ENCODE data around the gene RGSL1.

RGSL1 gene

DNA sequence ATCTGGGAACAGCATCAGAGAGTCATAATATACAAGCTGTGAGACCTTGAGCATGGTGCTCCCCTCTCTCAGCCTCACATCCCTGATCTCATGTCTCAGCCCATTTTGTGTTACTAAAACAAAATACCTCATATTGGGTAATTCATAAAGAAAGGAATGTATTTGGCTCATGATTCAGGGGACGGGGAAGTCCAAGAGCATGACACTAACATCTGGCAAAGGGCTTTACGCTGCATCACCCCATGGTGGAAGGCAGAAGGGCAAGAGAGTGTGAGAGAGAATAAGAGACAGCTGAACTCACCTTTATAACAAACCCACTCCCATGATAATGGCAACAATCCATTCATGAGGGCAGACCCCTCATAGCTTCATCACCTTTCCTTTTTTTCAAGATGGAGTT is 102.6 kb downstream of the RGSL1 start:
- DNase-seq = no peak

DNA sequence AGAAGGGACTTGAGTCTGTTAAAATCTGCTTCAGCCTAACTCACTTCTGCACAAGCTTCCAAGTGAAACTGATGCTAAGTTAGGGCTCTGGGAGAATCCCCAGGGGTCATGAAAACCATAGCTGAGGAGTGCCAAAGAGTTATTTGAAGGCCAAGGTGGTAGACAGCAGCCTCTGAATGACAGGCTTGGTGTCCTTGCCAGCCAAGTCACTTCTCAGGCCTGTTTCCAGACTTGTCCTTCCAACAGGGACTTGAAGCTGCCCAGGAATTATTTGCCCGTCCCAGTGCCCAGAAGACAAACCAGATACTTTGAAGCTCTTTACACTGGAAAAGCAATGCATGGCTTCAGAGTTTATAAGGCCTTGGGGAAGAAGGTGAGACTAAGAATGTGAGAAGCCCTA is 105.5 kb downstream of the RGSL1 start:
- DNase-seq = no peak

- no peak for DNase-seq
Measured at GRCh38 chr1:182556279-182556678, 106.3 kb downstream of the RGSL1 start.

GRCh38 chr1:182560392-182560984 is 110.5 kb downstream of the RGSL1 start:
- no peak for DNase-seq

DNA sequence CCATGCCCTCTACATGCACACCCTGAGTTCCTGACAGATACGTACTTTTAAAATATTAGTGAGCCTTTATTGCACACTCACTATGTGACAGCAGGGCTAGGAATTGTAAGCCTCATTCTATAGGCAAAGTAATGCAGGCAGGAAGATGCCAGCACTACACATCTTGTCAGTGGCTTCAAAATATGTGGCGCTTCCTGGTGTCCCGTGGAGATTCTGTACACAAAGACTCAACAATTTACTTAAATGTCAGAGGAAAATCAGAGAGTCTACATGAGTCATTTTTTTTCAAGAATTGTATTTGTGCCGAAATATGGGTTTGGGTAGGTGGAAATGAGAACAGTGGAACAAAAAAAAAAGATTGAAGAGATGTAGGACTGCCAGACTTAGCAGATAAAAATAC is 111.5 kb downstream of the RGSL1 start:
- DNase-seq = no peak

- no peak for DNase-seq
Measured at GRCh38 chr1:182563095-182563494, 113.1 kb downstream of the RGSL1 start.

DNA sequence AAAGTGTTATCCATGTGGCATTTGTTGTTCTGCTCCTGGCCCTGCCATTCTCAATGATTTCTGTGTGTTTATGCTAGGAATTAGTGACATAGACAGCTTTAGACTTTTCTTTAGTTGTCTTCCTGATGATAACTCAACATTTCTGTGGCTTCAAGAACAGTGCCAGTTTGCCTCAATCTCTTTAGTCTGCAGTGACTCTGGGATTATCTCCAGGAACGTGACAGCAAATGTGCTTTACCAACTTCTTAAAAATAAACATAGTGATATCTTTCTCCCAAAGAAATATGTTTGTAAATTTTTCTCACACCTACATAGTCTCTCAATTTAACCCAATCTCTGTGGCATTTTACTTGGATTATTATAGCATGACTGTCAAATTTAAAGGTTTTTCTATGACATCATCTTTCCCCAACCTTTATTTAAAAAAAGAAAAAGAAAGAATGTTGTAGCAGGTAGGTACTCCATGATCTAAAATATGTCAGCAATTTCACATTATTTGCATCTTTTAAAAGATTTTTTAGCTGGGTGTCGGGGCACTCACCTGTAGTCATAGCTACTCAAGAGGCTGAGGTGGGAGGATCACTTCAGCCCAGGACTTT is 114.6 kb downstream of the RGSL1 start:
- no peak for DNase-seq

DNA sequence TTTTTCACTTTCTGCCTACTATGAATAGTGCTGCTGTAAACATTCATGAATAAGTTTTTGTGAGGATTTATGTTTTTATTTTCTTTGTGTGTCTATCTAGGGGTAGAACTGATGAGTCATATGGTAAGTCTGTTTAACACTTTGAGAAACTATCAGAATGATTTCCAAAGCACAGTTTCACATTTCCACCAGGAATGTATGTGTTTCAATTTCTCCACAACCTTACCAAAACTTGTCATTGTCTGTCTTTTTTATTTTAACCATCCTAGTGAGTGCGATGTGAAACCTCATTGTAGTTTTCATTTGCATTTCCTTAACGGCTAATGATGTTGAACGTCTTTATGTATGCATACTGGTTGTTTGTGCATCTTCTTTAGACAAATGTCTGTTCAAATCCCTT is 115.6 kb downstream of the RGSL1 start:
- DNase-seq = no peak

DNA sequence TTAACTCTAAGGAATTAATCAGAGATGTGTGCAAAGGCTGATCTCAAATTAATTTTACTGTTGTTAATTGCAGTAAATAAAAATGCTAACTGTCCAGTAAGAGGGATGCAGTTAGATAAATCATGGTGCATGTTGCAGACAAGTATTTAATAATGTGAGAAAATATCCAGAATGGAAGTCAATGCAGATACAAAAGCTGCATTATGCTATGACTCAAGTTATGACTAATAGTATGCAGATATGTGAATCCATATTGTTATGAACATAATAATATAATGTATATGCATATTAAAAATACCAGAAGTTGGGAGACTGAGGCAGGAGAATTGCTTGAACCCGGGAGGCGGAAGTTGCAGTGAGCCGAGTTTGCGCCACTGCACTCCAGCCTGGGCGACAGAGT is 117.7 kb downstream of the RGSL1 start:
- no peak for DNase-seq

DNA sequence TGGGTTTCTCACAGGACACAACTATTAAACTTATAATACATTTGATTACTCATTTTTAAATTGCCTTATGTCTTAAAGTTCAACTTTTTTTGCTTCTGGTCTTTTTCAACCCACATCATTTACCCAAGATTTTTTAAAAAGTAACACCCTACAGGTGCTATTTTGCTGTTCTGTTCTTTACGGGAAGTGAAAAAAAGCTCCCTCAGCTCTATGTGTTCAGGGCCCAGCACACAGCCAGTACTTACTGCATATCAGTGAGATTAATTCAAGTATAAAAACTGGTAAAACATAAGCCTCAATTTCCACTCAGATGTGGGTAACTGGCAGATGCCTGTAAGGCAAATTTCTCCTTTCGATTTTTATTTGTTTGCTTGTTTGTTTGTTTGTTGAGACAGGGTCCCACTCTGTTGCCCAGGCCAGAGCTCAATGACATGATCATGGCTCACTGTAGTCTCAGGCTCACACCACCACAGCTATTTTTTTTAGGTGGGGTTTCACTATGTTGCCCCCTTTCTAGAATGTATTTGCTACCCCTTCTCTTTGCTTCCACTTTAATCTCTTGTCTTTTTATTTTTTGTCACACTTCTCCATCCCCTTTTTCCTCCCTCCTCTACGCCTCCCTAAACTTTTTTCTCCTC is 118.8 kb downstream of the RGSL1 start:
- no peak for DNase-seq

GRCh38 chr1:182569939-182570610 is 120.1 kb downstream of the RGSL1 start:
- DNase-seq = no peak

GRCh38 chr1:182570611-182570970 is 120.6 kb downstream of the RGSL1 start:
- DNase-seq = no peak

DNA sequence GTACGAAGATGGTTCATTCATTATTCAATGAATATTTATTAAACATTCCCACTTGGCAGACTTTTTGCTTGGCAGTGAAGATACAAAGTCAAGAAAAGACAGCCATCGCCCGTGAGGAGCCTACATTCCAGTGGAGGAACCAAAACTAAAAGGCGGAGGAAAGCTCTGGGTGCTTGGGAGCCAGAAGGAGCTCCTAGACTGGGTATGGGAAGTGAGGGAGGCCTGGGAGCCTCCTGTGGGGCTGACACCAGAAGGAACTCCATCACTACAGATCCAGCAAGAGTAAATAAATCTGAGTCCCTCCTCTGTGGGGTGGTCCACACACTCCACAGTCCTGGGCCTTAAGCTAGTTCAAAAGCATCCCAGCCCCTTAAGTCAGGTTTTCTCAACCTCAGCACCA is 124.2 kb downstream of the RGSL1 start:
- no peak for DNase-seq

- DNase-seq = no peak
Measured at GRCh38 chr1:182575540-182576149, 125.7 kb downstream of the RGSL1 start.

DNA sequence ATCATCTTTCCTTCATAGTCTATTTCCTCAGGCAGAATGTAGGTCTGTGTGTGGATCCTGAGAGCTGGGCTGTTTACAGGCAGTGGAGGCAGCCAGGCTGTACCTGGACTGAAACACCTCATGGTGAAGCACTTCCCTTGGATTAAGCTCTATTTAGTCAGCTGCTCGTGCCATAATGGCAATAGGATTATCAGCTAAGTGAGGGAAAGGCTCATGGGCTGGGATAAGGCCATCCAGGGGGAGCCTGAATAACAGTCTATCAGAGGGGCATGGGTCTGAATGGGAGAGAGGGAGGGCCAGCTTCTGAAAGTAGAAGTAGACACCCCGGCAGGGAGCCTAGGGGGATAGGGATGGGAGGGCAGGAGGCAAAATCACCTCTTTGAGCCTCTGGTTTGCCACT is 130.8 kb downstream of the RGSL1 start:
- no peak for DNase-seq

- no peak for DNase-seq
Measured at GRCh38 chr1:182584746-182585145, 134.8 kb downstream of the RGSL1 start.

DNA sequence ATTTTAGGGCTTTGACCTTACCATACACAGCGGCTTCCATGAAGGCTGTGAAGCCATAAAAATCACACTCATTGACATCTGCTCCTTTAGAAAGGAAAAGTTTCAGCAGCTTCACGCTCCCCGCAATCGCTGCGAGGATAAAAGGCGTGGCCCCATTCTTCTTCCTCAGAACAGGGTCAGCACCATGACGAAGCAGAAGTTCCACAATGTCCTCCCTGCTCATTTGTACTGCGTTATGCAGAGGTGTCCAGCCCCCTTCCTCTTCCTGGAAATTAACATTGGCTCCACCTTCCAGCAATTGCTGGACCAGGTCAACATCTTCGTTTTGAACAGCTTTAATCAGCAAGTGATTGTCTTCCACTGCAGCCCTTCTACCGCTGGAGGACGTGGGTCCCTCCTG is 136.4 kb downstream of the RGSL1 start:
- no peak for DNase-seq

DNA sequence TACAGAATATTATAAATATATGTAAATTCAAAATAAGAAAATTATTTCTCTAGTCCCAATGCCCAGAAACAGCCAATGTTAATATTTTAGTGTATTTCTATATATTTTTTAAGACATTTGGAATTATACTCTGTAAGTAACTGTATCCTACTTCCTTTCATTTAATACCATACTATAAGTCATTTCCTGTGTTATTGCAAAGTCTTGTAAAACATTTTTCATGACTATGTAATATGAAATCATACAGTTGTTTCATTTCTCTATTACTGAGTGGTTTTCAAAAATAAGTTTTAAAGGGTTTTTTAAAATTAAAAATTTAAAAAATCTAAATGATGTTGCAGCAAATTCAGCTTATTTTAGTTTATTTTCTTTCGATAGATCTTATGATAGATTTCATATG is 137.1 kb downstream of the RGSL1 start:
- DNase-seq = no peak

DNA sequence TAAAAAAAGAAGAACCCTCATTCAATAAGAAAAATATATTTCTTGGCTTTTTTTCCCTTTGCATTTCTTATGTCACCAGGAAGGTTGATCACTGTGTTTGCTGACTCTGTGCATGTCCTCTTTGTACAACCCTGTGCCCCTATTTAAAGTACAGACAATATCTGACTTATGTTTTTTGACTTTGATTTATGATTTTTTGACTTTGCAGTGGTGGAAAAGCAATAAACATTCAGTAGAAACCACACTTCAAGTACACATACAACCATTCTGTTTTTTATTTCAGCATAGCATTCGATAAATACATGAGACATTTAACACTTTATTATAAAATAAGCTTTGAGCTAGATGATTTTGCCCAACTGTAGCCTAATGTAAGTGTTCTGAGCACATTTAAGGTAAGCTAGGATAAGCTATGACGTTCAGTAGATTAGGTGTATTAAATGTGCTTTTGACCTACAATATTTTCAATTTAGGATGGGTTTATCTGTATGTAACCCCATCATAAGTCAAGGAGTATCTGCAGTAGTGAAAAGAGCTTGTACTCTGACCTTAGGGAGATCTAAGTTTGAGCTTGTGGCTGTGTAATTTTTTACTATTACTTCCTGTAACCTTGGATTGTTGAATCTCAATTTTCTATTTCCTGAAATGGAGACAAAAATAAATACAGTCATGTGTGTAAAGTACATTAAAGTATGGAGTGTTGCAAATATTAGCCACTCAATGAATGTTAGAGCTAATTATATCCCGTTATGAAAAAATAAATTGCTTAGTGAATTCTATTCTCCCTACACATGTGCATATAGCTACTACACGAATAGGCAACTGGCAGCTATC is 137.9 kb downstream of the RGSL1 start:
- DNase-seq = no peak

DNA sequence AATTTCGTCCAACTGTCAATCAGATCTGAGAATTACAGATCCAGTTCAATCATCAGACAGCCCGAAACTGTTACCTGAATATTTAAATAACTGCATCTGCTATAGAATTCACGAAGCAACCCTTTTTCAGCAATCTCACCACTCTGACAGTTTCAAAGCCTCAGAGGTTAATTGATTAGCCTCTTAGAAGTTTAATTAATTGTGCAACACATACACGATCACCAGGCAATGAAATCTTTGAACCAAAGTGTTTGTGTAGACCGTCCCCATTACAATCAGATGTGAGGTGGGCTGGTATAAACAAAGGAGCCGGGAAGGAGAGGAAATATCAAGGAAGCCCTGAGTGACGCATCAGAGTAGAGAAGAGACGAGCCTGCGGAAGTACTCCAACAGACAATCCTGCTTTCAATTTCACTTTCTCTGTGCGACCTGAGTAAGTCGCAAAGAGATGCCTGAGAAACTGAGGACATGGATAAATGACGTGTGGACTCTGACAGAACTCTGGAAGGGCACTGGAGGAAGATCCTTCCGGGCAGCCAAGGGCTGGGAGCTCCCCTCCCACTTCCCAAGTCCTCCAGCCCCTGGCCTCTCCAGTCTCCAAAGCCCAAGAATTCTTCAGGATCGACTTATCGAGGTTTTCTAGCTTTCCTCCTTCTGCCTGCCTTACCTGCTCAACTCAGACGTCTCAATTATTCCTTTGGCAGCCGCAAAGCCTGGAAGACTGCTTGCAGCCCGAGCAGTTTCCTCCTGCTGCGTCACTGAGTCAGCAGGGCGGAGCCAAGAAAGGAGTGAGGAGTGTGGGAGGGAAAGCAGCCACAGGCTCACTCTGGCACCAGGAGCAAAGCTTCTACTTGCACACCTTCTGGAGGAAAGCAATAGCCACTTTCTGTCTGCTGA is 138.8 kb downstream of the RGSL1 start, which contains the start of gene RNASEL:
Gene RNASEL (minus strand): TSS at position 757 of the 897 bp plus-strand sequence. CDS start 2,450 bp downstream, outside the sequence.
- no peak for DNase-seq

DNA sequence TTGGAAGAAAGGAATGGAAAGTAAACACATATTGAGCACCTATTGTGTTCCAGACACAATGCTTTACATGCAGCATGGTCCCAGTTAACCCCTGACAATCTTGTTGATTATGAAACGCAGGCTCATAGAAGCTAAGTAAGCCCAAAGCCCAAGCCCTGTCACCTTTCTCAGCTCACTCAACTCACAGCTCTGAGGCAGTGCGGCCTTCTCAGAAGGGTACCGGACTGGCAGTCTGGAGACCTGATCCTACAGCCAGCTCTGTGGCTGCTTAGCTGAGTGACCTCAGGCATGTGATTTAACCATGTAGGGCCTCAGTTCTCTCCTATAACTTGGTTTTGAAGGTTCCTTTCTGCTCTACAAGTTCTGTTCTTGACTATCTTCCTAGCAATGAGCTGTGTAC is 139.6 kb downstream of the RGSL1 start:
- no peak for DNase-seq

GRCh38 chr1:182589931-182590330 is 140.0 kb downstream of the RGSL1 start:
- no peak for DNase-seq

All from NCI-H1436 treated with DMSO at 0.1 percent for 48 hours (cell line).